D721Med (cell line): ENCODE measurements around the gene CERS3.

ENCODE experiments used
- DNase-seq: peaks from one replicate; pipeline ENCODE4 v3.0.0; 2011; ENCODE audit warnings: low spot score; ENCODE audit not compliant: insufficient read length
- FAIRE-seq: peaks from 2 replicates; lab custom pipeline; 2011; peaks lifted over from hg19 to GRCh38; lab: Jason Lieb, UNC
- CTCF ChIP-seq: IDR thresholded peaks from 2 replicates; pipeline ENCODE4 v1.5.1; 2012; ENCODE audit warnings: mild to moderate bottlenecking, control low read depth; ENCODE audit not compliant: insufficient read depth; ENCODE audit errors: missing control alignments

CERS3 gene

GRCh38 chr15:100569391-100569790, 40.6 kb upstream of the CERS3 start:
- FAIRE-seq, result no peak

GRCh38 chr15:100566850-100567628, 38.3 kb upstream of the CERS3 start:
- no peak for FAIRE-seq
- DNase-seq, result no peak
- TF ChIP-seq CTCF, result no peak

More at GRCh38 chr15:100569391-100569790, 40.6 kb upstream of the CERS3 start:
- no peak for TF ChIP-seq CTCF
- DNase-seq, result no peak

DNA sequence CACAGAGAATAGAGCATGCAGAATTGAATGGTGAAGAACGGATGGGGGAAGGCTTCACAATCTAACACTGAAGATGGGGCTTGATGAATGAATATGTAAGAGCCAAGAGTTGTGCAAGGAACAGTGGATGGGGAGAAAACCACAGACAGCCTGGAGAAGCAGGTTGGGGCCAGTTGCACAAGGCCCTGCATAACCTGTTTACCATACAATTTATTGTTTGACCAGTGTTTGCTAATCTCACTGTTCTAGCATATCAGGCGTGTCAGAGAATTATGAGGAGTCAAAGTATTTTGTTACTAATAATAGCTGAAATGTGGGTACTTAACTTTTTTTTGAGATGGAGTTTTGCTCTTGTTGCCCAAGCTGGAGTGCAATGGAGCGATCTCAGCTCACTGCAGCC, 36.8 kb upstream of the CERS3 start:
- no peak for FAIRE-seq
- no peak for DNase-seq
- no peak for TF ChIP-seq CTCF

GRCh38 chr15:100560323-100560722, 31.6 kb upstream of the CERS3 start:
- FAIRE-seq (no peak), DNase-seq (no peak)
- TF ChIP-seq CTCF, result no peak

GRCh38 chr15:100559330-100559729, 30.6 kb upstream of the CERS3 start:
- DNase-seq, result no peak
- TF ChIP-seq CTCF, result no peak
- FAIRE-seq, result no peak

DNA sequence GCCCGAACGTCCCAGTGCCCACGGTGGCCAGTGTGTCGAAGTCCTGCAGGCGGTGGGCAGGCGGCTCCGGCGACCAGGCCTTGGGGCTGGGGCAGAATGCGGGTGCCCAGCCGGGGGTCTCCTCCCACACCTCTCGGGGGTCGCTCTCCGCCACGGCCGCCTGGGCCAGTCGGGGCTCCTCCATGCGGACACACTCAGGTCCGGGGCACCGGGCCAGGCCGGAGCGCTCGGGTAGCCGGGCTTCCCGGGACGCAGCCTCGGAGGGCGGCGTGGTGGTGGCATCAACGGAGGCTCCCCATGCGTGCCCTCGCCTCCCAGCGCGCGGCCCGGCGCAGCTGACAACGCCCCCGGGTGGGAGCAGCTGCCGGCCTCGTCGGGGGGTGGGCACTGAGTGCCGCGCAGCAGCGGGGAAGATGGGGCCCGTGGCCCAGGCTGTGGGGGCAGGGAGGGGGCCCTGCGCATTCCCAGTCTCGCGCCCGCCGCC, 30.1 kb upstream of the CERS3 start:
- no peak for TF ChIP-seq CTCF
- DNase-seq (no peak), FAIRE-seq (no peak)

- TF ChIP-seq CTCF, result no peak
- FAIRE-seq (no peak), DNase-seq (no peak)
These were observed 24.7 kb upstream of the CERS3 start for GRCh38 chr15:100553468-100553867.
